Keratinocyte (primary cell): ENCODE results near the gene SKOR1.

Experiments used
- CTCF ChIP-seq, 3 experiments: IDR thresholded peaks in 1 of 3; conservative IDR thresholded peaks in 1 of 3; optimal IDR thresholded peaks in 1 of 3; 2 replicates in 2 of 3; 3 replicates in 1 of 3; pipeline versions ENCODE3 to v1.5.1; 2011; ENCODE audit warnings: low read length in 3 of 3, mild to moderate bottlenecking in 3 of 3, moderate library complexity in 2 of 3, control low read depth in 1 of 3, inconsistent platforms in 1 of 3; ENCODE audit not compliant: insufficient read depth in 2 of 3; ENCODE audit errors: extremely low read depth in 1 of 3
- EZH2 ChIP-seq: IDR thresholded peaks from one replicate; pipeline ENCODE4 v1.6.1; 2012; ENCODE audit warnings: inconsistent platforms, mild to moderate bottlenecking, low read length, moderate library complexity

- TF ChIP-seq CTCF (optimal IDR thresholded peaks at IDR 0.05 in 1 of 3, IDR thresholded peaks at IDR 0.05 in 1 of 3, conservative IDR thresholded peaks at IDR 0.05 in 1 of 3; ENCODE audit: extremely low read depth in 1 of 3, insufficient read depth in 2 of 3, low read length in 3 of 3) = no peak
- no peak for TF ChIP-seq EZH2
Observed at GRCh38 chr15:67849538-67849937, 24.2 kb downstream of the SKOR1 start.
